NCI-H187 treated with DMSO at 0.1 percent for 48 hours (cell line): ENCODE measurements around the gene GRID1.

Experiments
- DNase-seq: peaks from one replicate; lab custom pipeline; 2025; lab: John Stamatoyannopoulos, UW

GRID1 gene

GRCh38 chr10:86211691-86212390 is 154.8 kb downstream of the GRID1 start:
- DNase-seq = no peak

- no peak for DNase-seq
These were observed 156.2 kb downstream of the GRID1 start for GRCh38 chr10:86210416-86210815.

DNA sequence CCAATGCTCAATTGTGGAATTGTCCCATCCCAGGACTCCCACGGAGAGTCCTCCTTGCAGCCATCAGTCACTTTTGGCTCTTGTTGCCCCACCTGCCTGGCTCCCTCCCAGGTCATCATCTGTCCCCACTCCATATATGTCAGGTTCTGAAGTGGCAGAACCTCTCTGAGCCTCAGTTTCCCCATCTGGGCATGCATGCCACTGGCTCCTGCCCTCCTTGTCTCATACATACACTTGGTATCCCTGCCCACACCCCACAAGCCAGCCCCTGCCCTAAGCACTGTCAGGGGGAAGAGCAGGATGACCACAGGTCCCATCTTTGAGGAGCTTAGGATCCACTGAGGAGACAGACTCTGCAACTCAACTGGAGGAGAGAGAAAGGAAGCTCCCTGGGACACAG is 156.9 kb downstream of the GRID1 start:
- no peak for DNase-seq

GRCh38 chr10:86207226-86207625 is 159.4 kb downstream of the GRID1 start:
- no peak for DNase-seq

- DNase-seq = no peak
These were observed 160.4 kb downstream of the GRID1 start for GRCh38 chr10:86206240-86206579.

GRCh38 chr10:86205306-86206239 is 161.0 kb downstream of the GRID1 start:
- no peak for DNase-seq

- DNase-seq = no peak
These were observed 161.9 kb downstream of the GRID1 start for GRCh38 chr10:86204421-86205305.

DNA sequence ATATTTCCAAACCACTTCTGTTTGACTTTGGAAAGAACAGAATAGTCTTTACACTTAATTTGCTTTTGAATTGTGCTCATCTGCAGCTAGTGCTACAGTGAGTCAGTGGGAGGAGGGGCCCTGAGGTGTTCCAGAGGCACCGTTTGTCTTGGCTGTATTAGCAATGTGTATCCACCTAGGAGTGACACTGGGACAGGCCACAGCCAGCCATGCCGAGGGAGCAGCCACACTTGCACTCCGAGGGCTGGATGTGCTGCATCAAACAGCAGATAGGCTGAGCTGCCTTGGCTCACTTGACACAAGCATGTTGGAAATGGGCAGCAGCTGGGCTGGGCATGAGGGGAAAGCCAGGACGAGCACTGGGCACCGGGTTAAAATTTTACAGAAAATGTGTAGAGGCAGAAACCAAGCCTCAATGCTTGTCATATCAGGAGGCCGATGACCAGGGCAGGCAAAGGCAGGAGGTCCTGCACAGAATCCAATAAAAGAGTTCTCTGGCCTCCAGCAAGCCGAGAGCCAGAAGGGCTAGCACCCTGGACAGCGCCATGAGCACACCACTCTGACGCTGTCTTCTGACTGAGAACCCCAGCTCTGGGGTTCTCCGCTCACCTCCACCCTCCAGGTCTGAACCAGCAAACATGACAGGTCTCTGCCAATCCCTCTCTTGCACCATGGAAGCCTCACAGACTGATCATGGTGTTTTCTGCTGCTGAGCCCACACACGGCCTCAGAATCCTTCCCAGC is 163.3 kb downstream of the GRID1 start:
- DNase-seq = no peak

- DNase-seq = no peak
These were observed 164.3 kb downstream of the GRID1 start for GRCh38 chr10:86202226-86202735.

DNA sequence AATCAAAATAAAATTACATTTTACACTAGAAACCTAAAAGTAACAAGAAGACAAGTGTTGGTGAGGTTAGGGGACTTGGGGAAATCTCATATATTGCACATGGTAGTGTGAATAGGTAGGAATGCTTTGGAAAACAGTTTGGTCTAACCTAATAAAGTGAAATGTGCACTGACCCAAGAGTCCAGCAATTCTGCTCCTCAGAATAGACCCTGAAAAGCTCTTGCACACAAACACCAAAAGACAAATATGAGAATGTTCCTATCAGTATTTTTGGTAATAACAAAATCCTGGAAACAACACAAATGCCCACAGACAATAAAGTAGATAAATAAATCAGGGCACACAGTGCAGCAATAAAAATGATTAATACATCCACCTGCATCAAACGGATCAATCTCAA is 165.7 kb downstream of the GRID1 start:
- DNase-seq = no peak

GRCh38 chr10:86200269-86200668 is 166.3 kb downstream of the GRID1 start:
- DNase-seq = no peak

GRCh38 chr10:86199041-86199440 is 167.6 kb downstream of the GRID1 start:
- no peak for DNase-seq

DNA sequence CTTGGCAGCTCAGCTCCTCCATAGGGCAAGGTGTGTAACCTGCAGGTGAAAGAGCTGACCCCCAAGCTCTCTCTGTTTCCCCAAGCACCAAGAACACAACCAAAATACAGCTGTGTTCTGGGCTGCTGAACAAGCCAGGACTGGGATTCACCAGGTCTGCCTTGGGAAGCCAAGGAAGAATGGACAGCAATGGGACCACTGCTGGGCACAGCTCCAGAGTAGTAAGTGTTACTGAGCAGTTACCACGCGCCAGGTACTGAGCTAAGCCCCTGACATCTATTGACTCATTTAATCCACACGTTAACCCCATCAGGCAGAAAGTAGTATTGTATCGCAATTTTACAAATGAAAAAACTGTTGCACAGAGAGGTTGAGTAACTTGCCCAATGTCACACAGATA is 168.3 kb downstream of the GRID1 start:
- DNase-seq = no peak

DNA sequence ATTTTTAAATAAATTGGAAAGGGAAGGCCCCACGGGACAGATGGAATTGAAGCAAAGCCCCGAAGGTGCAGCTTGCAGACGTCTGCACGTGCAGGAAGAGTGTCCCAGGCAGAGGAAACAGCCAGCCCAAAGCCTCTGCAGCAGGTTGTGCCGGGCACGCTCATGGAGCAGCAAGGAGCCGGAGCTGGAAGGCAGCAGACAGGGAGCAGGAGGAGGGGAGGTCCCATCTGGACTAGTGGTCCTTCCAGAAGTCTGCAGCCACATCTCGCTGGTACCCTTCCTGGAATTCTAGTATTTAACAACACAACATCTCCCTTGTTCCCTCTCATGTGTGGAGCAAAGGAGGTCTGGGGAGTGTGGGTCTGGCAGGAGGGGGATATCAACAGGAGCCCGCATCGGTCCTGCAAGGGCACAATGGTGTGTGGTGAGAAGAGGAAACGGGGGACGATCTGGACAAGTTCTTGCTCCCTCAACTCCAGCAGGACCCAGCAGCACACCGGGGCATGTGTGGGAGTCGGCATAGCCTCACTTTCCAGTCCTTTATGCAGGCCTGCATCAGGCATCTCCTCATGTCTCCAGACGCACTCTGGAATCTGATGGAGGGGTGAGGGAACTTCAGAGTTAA is 169.3 kb downstream of the GRID1 start:
- DNase-seq = no peak

DNA sequence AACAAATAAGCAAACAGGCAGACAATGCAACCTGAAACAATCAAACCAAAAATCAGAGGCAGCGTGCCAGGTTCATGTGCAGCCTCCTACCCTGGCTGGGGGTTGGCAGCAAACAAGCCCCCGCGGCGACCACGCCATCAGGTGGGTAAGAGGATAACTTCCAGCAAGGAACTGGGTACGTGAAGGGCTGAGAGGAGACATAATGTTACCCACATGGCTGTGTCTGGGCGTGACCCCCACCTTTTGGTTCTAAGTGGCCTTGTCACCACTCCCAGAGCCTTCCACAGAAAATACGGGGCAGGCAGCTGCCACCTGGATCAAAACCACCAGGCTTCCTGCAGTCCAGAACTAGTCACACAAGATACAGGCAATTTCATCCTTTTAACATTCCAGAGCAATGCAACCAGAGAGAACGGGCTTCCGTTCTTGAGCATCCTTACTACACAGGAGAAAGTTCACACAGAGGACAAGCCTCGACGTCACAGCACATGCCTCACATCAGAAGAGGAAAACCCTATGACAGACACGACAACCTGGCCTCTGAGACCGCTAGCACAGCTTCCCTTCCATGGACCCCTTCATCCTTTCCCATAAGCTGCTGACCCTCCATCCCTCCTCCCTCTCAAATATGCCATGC is 171.0 kb downstream of the GRID1 start:
- DNase-seq = no peak

DNA sequence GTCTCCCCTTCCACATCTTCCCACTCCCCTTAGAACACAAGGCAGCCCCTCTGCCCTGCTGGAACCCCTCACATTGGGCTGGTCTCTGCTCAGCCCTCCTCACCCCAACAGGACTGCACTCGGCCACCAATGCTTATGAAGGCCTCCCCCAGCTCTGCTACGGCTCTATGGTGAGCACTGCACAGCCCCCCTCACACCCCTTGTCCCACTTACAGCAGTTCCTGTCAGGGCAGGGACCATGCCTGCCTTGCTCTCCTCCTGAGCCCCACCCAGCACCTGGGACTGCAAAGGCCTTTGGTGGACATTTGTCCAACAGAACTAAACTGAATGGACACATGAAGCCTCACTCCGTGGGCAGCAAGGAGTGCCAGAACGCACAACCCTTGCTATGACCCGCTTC is 171.9 kb downstream of the GRID1 start:
- DNase-seq = no peak

GRCh38 chr10:86193841-86194240 is 172.8 kb downstream of the GRID1 start:
- no peak for DNase-seq

DNA sequence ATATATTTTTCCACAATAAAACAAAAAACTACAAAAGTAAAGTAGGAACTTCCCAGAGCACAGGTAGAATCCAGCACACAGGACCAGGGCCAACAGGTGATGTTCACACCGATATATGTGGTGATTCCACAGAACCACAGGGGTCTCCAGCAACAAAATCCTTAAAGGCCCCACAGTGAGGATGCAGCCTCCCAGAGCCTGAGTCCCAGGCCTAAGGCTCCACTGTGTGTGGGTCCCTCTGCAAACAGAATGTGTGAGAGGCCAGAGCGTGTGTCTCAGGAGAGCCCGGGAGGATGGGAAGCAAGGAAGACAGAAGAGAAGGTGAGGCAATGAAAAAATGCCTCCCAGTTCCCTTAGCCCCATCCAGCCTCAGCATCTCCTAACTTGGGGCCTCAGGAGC is 173.9 kb downstream of the GRID1 start:
- no peak for DNase-seq

DNA sequence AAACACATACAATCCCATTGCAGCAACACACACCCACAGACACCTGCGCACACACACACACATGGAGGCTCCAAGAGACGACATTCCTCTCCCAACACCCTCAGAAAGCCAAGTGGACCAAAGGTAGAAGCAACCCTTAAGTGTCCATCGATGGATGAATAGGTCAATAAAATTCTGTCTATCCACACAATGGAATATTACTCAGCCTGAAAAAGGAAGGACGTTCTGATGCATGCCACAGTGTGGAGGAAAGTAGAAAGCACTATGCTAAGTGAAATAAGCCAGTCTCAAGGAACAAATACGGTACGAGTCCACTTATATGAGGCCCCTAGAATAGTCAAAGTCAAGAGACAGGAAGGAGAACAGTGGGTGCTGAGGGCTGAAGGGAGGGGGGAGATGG is 174.4 kb downstream of the GRID1 start:
- DNase-seq = no peak

- no peak for DNase-seq
These were observed 174.9 kb downstream of the GRID1 start for GRCh38 chr10:86191686-86192085.

DNA sequence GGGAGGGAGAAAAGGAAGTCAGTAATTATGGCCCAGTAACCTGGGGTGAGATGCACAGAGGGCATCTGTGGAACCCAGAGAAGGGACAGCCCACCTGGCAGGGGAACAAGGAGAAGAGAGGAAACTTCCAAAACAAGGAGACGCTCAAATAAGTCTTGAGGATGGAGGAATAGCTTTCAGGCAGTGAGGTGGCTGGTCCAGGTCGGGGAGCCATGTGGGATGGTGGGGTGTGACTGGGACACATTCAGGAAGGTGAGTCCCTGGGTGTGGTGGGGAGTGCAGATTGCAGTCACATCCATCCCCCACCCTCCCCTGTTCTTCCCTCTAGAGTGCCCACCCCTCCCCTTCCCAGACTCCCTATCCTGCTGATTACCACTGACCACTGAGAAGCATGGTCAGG is 175.4 kb downstream of the GRID1 start:
- no peak for DNase-seq
